RWPE2 (cell line): ENCODE measurements around the gene SPTLC3.

ENCODE experiments used
- ATAC-seq: fragments of 200-7000 bp; cut with Tn5 transposase; 3 replicates; pipeline ENCODE4 v1.9.1; 2021; ENCODE audit warnings: low read depth
- DNase-seq: peaks from one replicate; pipeline ENCODE4 v3.0.0-alpha.2; 2020; ENCODE audit warnings: low spot score
- H3K27ac ChIP-seq: fragments of 450-650 bp; 2 replicates; pipeline ENCODE4 v1.5.1; 2017; ENCODE audit warnings: mild to moderate bottlenecking; ENCODE audit not compliant: poor library complexity, severe bottlenecking
- H3K27me3 ChIP-seq: fragments of 250-450 bp; sonication (Bioruptor Pico); 2 replicates; pipeline ENCODE4 v1.5.1; 2021; ENCODE audit warnings: mild to moderate bottlenecking, moderate library complexity; ENCODE audit not compliant: insufficient read depth, poor library complexity, severe bottlenecking
- H3K36me3 ChIP-seq: fragments of 250-450 bp; sonication (Bioruptor Pico); 2 replicates; pipeline ENCODE4 v1.5.1; 2020; ENCODE audit warnings: low read depth, mild to moderate bottlenecking, moderate library complexity
- H3K4me1 ChIP-seq: fragments of 250-450 bp; sonication (Bioruptor Pico); 2 replicates; pipeline ENCODE4 v1.5.1; 2021; ENCODE audit warnings: mild to moderate bottlenecking, moderate library complexity; ENCODE audit not compliant: insufficient read depth, poor library complexity, severe bottlenecking
- H3K4me3 ChIP-seq: fragments of 250-450 bp; sonication (Bioruptor Pico); 2 replicates; pipeline ENCODE4 v1.5.1; 2021; ENCODE audit warnings: mild to moderate bottlenecking, moderate library complexity; ENCODE audit not compliant: severe bottlenecking
- H3K9me3 ChIP-seq: fragments of 250-450 bp; sonication (Bioruptor Pico); 2 replicates; pipeline ENCODE4 v1.5.1; 2021; ENCODE audit warnings: mild to moderate bottlenecking, moderate library complexity; ENCODE audit not compliant: severe bottlenecking
- TF ChIP-seq, protein P1 (sequence below): fragments of 450-650 bp; IDR thresholded peaks from one replicate; pipeline ENCODE4 v1.5.1; 2017; ENCODE audit warnings: mild to moderate bottlenecking, moderate library complexity; ENCODE audit not compliant: poor library complexity, severe bottlenecking

Gene SPTLC3

GRCh38 chr20:13105864-13106457, 97.2 kb downstream of the SPTLC3 start:
- Histone ChIP-seq H3K4me3 (no peak overlapping the region), H3K27ac (no peak overlapping the region), H3K27me3 (peaks cover 3% of the 10 kb centered on the region), H3K4me1 (no peaks in the 10 kb centered on the region), H3K36me3 (no peaks in the 10 kb centered on the region), H3K9me3 (no peaks in the 10 kb centered on the region)
- 0 out of 3 replicates have a peak, but pooled peaks have one; percentile 28 for ATAC-seq
- TF ChIP-seq, protein P1, sequence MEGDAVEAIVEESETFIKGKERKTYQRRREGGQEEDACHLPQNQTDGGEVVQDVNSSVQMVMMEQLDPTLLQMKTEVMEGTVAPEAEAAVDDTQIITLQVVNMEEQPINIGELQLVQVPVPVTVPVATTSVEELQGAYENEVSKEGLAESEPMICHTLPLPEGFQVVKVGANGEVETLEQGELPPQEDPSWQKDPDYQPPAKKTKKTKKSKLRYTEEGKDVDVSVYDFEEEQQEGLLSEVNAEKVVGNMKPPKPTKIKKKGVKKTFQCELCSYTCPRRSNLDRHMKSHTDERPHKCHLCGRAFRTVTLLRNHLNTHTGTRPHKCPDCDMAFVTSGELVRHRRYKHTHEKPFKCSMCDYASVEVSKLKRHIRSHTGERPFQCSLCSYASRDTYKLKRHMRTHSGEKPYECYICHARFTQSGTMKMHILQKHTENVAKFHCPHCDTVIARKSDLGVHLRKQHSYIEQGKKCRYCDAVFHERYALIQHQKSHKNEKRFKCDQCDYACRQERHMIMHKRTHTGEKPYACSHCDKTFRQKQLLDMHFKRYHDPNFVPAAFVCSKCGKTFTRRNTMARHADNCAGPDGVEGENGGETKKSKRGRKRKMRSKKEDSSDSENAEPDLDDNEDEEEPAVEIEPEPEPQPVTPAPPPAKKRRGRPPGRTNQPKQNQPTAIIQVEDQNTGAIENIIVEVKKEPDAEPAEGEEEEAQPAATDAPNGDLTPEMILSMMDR, result peak; percentile 94
- DNase-seq, result no peak

- TF ChIP-seq, protein P1, result no peak
- H3K36me3 ChIP-seq, result no peaks in the 10 kb centered on the region
- ATAC-seq, result no peak
These were observed 100.9 kb downstream of the SPTLC3 start for GRCh38 chr20:13109658-13110057.

GRCh38 chr20:13110796-13111195, 102.0 kb downstream of the SPTLC3 start:
- Histone ChIP-seq H3K4me1 (no peaks in the 10 kb centered on the region), H3K9me3 (no peaks in the 10 kb centered on the region), H3K36me3 (no peaks in the 10 kb centered on the region), H3K27me3 (no peaks in the 10 kb centered on the region), H3K4me3 (no peak overlapping the region), H3K27ac (no peak overlapping the region)
- no peak for DNase-seq
- no peak for ATAC-seq
- TF ChIP-seq, protein P1, result no peak

More at GRCh38 chr20:13109658-13110057, 100.9 kb downstream of the SPTLC3 start:
- H3K9me3 ChIP-seq, result no peaks in the 10 kb centered on the region
- peaks cover 3% of the 10 kb centered on the region for H3K27me3 ChIP-seq
- no peak overlapping the region for H3K27ac ChIP-seq
- no peak for DNase-seq
- H3K4me3 ChIP-seq, result no peak overlapping the region
- H3K4me1 ChIP-seq, result no peaks in the 10 kb centered on the region

DNA sequence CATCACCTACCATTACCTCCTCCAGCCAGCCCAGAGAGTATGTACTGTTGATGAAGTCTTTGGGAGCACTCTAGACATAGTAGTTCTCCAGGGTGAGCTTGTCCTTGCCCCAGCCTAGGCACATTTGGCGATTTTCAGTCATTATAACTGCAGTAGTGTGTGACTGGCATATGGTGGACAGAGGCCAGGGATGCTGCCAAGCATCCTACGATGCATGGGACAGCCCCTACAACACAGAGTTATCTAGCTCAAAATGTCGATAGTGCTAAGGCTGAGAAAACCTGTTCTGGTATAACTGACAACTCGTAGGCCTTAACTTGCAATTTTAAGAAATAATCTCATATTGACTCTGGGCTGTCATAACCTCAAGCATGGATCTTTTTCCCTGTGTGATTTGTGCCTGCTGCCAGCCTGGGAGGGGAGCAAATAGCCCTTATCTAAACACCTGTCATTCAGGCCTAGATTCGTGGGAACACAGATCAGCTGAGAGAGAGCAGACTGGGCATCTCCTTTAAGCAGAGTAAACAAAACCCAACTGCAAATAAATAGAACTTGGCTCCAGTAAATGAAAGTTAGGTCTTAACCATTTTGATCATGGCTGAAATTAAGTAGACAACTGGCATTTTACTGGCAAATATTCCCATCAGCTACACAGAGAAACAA, 102.6 kb downstream of the SPTLC3 start:
- no peak overlapping the region for H3K27ac ChIP-seq
- ATAC-seq (no peak), DNase-seq (no peak)
- TF ChIP-seq, protein P1, result no peak
- H3K4me3 ChIP-seq, result no peak overlapping the region
- no peaks in the 10 kb centered on the region for H3K4me1 ChIP-seq
- H3K9me3 ChIP-seq, result no peaks in the 10 kb centered on the region
- no peaks in the 10 kb centered on the region for H3K27me3 ChIP-seq
- H3K36me3 ChIP-seq, result no peaks in the 10 kb centered on the region

DNA sequence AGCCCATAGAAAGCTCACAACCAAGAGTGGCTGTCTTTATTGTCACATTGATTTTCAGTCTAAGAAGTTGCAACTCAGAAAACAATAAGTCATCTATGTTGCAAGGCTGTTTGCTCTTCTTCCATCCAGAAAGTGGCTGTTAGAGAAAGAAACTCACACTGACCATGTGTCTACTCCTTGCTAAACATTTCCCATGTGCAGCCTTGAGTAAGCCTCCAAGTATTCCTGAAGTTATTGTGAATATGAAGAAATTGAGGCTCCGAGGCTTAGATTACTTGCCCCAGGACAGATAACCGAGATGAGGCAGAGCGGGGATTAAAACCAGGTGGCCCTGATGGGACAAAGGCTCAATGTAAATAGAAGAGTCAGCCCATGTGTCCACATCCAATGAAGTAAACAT, 105.0 kb downstream of the SPTLC3 start:
- Histone ChIP-seq H3K27me3 (no peaks in the 10 kb centered on the region), H3K4me1 (no peaks in the 10 kb centered on the region), H3K27ac (no peak overlapping the region), H3K36me3 (no peaks in the 10 kb centered on the region), H3K9me3 (no peaks in the 10 kb centered on the region), H3K4me3 (no peak overlapping the region)
- TF ChIP-seq, protein P1, result no peak
- no peak for ATAC-seq
- no peak for DNase-seq
